ENCODE measurements around the gene MRPL24.
"Not testable (repeated sequence)": the region's sequence is repeated elsewhere in the genome, so short reads cannot be mapped to it uniquely, and the experiment has no call there.

The MRPL24 gene

GRCh38 chr1:156740741-156741480, at the start of gene MRPL24:
MRPL24 (minus strand) TSS chr1:156741088; CDS start chr1:156738704, 2,384 bp downstream.
- peak; percentile 100 for DNase-seq

GRCh38 chr1:156789621-156790318, 48.9 kb upstream of the MRPL24 start:
- no peak for DNase-seq

- no peak for DNase-seq
Measured at GRCh38 chr1:156788136-156788535, 47.2 kb upstream of the MRPL24 start.

- DNase-seq, result no peak
Measured at GRCh38 chr1:156786640-156787039, 45.8 kb upstream of the MRPL24 start.

- no peak for DNase-seq
Measured at GRCh38 chr1:156785458-156785857, 44.6 kb upstream of the MRPL24 start.

- DNase-seq, result no peak
Measured at GRCh38 chr1:156781585-156782186, 40.8 kb upstream of the MRPL24 start.

- no peak for DNase-seq
Measured at GRCh38 chr1:156777573-156777972, 36.7 kb upstream of the MRPL24 start.

- no peak for DNase-seq
Measured at GRCh38 chr1:156776942-156777341, 36.1 kb upstream of the MRPL24 start.

- DNase-seq, result no peak
Measured at GRCh38 chr1:156775799-156776198, 34.9 kb upstream of the MRPL24 start.

GRCh38 chr1:156773607-156774006, 32.7 kb upstream of the MRPL24 start:
- no peak for DNase-seq

- DNase-seq, result no peak
Measured at GRCh38 chr1:156772728-156773497, 32.0 kb upstream of the MRPL24 start.

GRCh38 chr1:156772222-156772621, 31.3 kb upstream of the MRPL24 start:
- DNase-seq, result no peak

GRCh38 chr1:156768610-156769295, 27.9 kb upstream of the MRPL24 start:
- DNase-seq, result no peak

- DNase-seq, result no peak
Measured at GRCh38 chr1:156767879-156768604, 27.2 kb upstream of the MRPL24 start.

- peak; percentile 100 for DNase-seq
Measured at GRCh38 chr1:156767101-156767878, 26.4 kb upstream of the MRPL24 start, which contains the start of gene PRCC. PRCC (plus strand) TSS chr1:156767535; CDS start chr1:156767772, 237 bp downstream.

- DNase-seq, result no peak
Measured at GRCh38 chr1:156766298-156767100, 25.6 kb upstream of the MRPL24 start.

- no peak for DNase-seq
Measured at GRCh38 chr1:156765666-156766065, 24.8 kb upstream of the MRPL24 start.

- DNase-seq, result not testable (repeated sequence)
Measured at GRCh38 chr1:156765136-156765535, 24.2 kb upstream of the MRPL24 start.

- no peak for DNase-seq
Measured at GRCh38 chr1:156760796-156761104, 19.9 kb upstream of the MRPL24 start.

- no peak for DNase-seq
Measured at GRCh38 chr1:156760092-156760795, 19.4 kb upstream of the MRPL24 start.

All from NCI-H1694 (cell line).